Fibroblast of lung (primary cell): ENCODE data around the gene AGGF1.

Experiments used
- EZH2 ChIP-seq: IDR thresholded peaks from 2 replicates; pipeline ENCODE4 v1.5.1; 2012; ENCODE audit warnings: low read length, control low read depth, mild to moderate bottlenecking; ENCODE audit errors: missing control alignments
- TF ChIP-seq, protein P1 (sequence below), 2 donors: IDR thresholded peaks in 1 of 2; conservative IDR thresholded peaks in 1 of 2; 1 replicate in 1 of 2; 2 replicates in 1 of 2; pipeline ENCODE4 v1.5.1; 2011 to 2012; ENCODE audit warnings: low read length in 2 of 2, control low read depth in 1 of 2, inconsistent platforms in 1 of 2, low read depth in 1 of 2, mild to moderate bottlenecking in 1 of 2

DNA sequence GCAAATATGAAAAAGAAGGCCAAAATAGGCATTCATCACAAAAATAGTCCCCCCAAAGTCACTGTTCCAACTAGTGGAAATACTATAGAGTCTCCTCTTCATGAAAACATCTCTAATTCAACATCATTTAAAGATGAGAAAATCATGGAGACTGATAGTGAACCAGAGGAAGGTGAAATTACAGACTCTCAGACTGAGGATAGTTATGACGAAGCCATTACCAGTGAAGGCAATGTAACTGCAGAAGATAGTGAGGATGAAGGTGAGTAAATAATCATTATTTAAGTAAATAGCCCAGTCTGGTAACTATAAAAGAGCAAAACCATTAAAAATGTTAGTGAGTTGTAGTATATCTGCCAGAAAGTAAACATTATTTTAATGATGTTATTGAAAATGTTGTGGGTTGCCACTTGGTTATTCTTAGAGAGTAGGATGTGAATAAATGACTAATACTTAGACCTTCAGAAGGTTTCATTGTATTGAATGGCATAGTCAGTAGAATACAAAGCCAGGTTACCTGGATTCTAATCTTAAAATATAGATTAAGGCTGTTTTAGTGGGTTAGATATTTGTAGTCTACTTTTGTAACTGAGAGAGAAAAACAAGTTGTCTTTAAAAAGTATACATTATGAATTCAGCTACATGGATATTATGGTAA, 16.3 kb downstream of the AGGF1 start:
- TF ChIP-seq, protein P1, sequence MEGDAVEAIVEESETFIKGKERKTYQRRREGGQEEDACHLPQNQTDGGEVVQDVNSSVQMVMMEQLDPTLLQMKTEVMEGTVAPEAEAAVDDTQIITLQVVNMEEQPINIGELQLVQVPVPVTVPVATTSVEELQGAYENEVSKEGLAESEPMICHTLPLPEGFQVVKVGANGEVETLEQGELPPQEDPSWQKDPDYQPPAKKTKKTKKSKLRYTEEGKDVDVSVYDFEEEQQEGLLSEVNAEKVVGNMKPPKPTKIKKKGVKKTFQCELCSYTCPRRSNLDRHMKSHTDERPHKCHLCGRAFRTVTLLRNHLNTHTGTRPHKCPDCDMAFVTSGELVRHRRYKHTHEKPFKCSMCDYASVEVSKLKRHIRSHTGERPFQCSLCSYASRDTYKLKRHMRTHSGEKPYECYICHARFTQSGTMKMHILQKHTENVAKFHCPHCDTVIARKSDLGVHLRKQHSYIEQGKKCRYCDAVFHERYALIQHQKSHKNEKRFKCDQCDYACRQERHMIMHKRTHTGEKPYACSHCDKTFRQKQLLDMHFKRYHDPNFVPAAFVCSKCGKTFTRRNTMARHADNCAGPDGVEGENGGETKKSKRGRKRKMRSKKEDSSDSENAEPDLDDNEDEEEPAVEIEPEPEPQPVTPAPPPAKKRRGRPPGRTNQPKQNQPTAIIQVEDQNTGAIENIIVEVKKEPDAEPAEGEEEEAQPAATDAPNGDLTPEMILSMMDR (conservative IDR thresholded peaks at IDR 0.05 in 1 of 2, IDR thresholded peaks at IDR 0.05 in 1 of 2; ENCODE audit: low read depth in 1 of 2, low read length in 2 of 2): no peak
- no peak for TF ChIP-seq EZH2
